SK-N-SH treated with all-trans-retinoic acid at 6 μM for 48 hours (cell line): ENCODE data around the gene ZSCAN22.

Experiments used
- ATAC-seq: fragments of 200-7000 bp; cut with Tn5 transposase; 3 replicates; pipeline ENCODE4 v1.9.1; 2020; ENCODE audit warnings: mild to moderate bottlenecking, moderate library complexity
- ARNTL ChIP-seq: fragments of 450-650 bp; formaldehyde crosslinking; IDR thresholded peaks from 2 replicates; pipeline ENCODE4 v1.5.0; 2020; ENCODE audit warnings: low read depth, mild to moderate bottlenecking, moderate library complexity, borderline replicate concordance
- BACH2 ChIP-seq: fragments of 250-450 bp; sonication (Bioruptor Pico); IDR thresholded peaks from 2 replicates; pipeline ENCODE4 v1.9.0; 2021; ENCODE audit warnings: mild to moderate bottlenecking, borderline replicate concordance
- CSDC2 ChIP-seq: fragments of 250-450 bp; sonication (Bioruptor Pico); IDR thresholded peaks from 2 replicates; pipeline ENCODE4 v1.5.0; 2020; ENCODE audit warnings: mild to moderate bottlenecking, moderate library complexity
- CSRNP3 ChIP-seq: fragments of 250-450 bp; sonication (Bioruptor Pico); IDR thresholded peaks from 2 replicates; pipeline ENCODE4 v1.5.1; 2021; ENCODE audit warnings: mild to moderate bottlenecking, moderate library complexity
- ESRRG ChIP-seq: fragments of 250-450 bp; sonication (Bioruptor Pico); IDR thresholded peaks from 2 replicates; pipeline ENCODE4 v1.6.1; 2021; ENCODE audit warnings: mild to moderate bottlenecking
- GLIS3 ChIP-seq: fragments of 250-450 bp; sonication (Bioruptor Pico); IDR thresholded peaks from 2 replicates; pipeline ENCODE4 v1.5.0; 2020; ENCODE audit warnings: mild to moderate bottlenecking, moderate library complexity
- ISL1 ChIP-seq: fragments of 250-450 bp; sonication (Bioruptor Pico); IDR thresholded peaks from 2 replicates; pipeline ENCODE4 v2.1.2; 2022; ENCODE audit warnings: mild to moderate bottlenecking, moderate library complexity
- OSR1 ChIP-seq: fragments of 250-450 bp; sonication (Bioruptor Pico); IDR thresholded peaks from 2 replicates; pipeline ENCODE4 v1.8.0; 2022; ENCODE audit warnings: moderate library complexity, mild to moderate bottlenecking, inconsistent platforms
- RARB ChIP-seq: fragments of 250-450 bp; sonication (Bioruptor Pico); IDR thresholded peaks from 2 replicates; pipeline ENCODE4 v1.8.0; 2021; ENCODE audit warnings: mild to moderate bottlenecking, moderate library complexity
- SNAI2 ChIP-seq: fragments of 250-450 bp; sonication (Bioruptor Pico); IDR thresholded peaks from 2 replicates; pipeline ENCODE4 v1.5.0; 2020; ENCODE audit warnings: mild to moderate bottlenecking, moderate library complexity
- TCF4 ChIP-seq: fragments of 250-450 bp; sonication (Bioruptor Pico); IDR thresholded peaks from 2 replicates; pipeline ENCODE4 v1.8.0; 2021; ENCODE audit warnings: mild to moderate bottlenecking, moderate library complexity, borderline replicate concordance
- TOX ChIP-seq: fragments of 250-450 bp; sonication (Bioruptor Pico); IDR thresholded peaks from 2 replicates; pipeline ENCODE4 v1.8.0; 2021; ENCODE audit warnings: mild to moderate bottlenecking, moderate library complexity, borderline replicate concordance
- TSHZ2 ChIP-seq: fragments of 250-450 bp; sonication (Bioruptor Pico); IDR thresholded peaks from 2 replicates; pipeline ENCODE4 v1.5.0; 2020; ENCODE audit warnings: mild to moderate bottlenecking, moderate library complexity
- ZC3H10 ChIP-seq: fragments of 250-450 bp; sonication (Bioruptor Pico); IDR thresholded peaks from 2 replicates; pipeline ENCODE4 v1.5.1; 2021; ENCODE audit warnings: mild to moderate bottlenecking, moderate library complexity
- ZFP3 ChIP-seq: fragments of 250-450 bp; sonication (Bioruptor Pico); IDR thresholded peaks from 2 replicates; pipeline ENCODE4 v1.5.0; 2020; ENCODE audit warnings: mild to moderate bottlenecking, moderate library complexity
- ZFP30 ChIP-seq: fragments of 450-650 bp; formaldehyde crosslinking; IDR thresholded peaks from 2 replicates; pipeline ENCODE4 v1.5.0; 2022; ENCODE audit warnings: mild to moderate bottlenecking, moderate library complexity
- ZNF70 ChIP-seq: fragments of 450-650 bp; formaldehyde crosslinking; IDR thresholded peaks from 2 replicates; pipeline ENCODE4 v1.5.0; 2020; ENCODE audit warnings: mild to moderate bottlenecking, moderate library complexity
- TF ChIP-seq, protein P1 (sequence below): fragments of 250-450 bp; sonication (Bioruptor Pico); IDR thresholded peaks from 2 replicates; pipeline ENCODE4 v1.5.1; 2020; ENCODE audit warnings: low read depth, mild to moderate bottlenecking, moderate library complexity

The ZSCAN22 gene

GRCh38 chr19:58385313-58385890 is 58.6 kb downstream of the ZSCAN22 start:
- ATAC-seq, result no peak
- TF ChIP-seq, protein P1, sequence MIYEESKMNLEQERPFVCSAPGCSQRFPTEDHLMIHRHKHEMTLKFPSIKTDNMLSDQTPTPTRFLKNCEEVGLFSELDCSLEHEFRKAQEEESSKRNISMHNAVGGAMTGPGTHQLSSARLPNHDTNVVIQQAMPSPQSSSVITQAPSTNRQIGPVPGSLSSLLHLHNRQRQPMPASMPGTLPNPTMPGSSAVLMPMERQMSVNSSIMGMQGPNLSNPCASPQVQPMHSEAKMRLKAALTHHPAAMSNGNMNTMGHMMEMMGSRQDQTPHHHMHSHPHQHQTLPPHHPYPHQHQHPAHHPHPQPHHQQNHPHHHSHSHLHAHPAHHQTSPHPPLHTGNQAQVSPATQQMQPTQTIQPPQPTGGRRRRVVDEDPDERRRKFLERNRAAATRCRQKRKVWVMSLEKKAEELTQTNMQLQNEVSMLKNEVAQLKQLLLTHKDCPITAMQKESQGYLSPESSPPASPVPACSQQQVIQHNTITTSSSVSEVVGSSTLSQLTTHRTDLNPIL (CRISPR knock-in tag), result no peak
- TF ChIP-seq BACH2 (CRISPR knock-in tag), result no peak
- no peak for TF ChIP-seq TCF4 (CRISPR knock-in tag)
- TF ChIP-seq TSHZ2 (CRISPR knock-in tag), result no peak
- no peak for TF ChIP-seq SNAI2 (CRISPR knock-in tag)
- TF ChIP-seq TOX (CRISPR knock-in tag), result no peak
- TF ChIP-seq ZFP30, result no peak
- no peak for TF ChIP-seq ZC3H10 (CRISPR knock-in tag)
- no peak for TF ChIP-seq OSR1
- no peak for TF ChIP-seq RARB (CRISPR knock-in tag)
- no peak for TF ChIP-seq GLIS3
- TF ChIP-seq ESRRG (CRISPR knock-in tag), result no peak
- no peak for TF ChIP-seq ISL1 (CRISPR knock-in tag)
- TF ChIP-seq, all 23 proteins: peak for 0

DNA sequence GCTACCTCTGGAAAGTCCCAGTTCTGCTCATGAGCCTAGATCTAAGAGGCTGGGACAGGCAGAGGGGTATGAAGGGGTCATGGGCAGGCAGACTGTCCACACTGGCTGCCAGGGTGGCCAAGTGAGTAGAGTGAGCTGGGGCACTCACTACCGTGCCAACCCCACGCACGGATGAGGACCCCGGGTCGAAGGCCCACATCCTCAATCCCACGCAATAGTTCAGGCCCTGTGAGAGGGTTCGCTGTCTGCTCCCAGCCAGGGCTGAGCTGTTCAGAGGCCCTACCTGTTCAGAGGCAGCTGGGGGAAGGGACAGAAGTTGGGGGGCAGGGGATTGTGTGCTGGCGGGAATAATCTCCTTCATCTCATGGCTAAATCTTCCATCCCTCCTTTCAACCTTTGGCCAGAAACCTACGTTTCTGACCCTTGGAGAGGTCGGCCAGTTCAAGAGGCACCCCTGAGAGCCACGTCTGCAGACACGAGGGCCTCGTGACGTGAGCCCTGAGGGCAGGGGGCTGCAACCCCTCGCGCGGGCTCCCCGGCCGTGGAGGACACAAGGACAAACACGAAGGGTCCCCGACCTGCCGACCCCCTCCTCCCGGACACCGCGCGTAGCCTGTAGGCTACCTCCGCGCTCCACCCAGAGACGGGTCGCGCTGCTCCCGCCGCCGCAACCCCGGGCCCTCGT is 59.2 kb downstream of the ZSCAN22 start:
- TF ChIP-seq OSR1, result no peak
- no peak for TF ChIP-seq TCF4 (CRISPR knock-in tag)
- TF ChIP-seq CSRNP3 (CRISPR knock-in tag), result no peak
- ATAC-seq, result peak; percentile 28

DNA sequence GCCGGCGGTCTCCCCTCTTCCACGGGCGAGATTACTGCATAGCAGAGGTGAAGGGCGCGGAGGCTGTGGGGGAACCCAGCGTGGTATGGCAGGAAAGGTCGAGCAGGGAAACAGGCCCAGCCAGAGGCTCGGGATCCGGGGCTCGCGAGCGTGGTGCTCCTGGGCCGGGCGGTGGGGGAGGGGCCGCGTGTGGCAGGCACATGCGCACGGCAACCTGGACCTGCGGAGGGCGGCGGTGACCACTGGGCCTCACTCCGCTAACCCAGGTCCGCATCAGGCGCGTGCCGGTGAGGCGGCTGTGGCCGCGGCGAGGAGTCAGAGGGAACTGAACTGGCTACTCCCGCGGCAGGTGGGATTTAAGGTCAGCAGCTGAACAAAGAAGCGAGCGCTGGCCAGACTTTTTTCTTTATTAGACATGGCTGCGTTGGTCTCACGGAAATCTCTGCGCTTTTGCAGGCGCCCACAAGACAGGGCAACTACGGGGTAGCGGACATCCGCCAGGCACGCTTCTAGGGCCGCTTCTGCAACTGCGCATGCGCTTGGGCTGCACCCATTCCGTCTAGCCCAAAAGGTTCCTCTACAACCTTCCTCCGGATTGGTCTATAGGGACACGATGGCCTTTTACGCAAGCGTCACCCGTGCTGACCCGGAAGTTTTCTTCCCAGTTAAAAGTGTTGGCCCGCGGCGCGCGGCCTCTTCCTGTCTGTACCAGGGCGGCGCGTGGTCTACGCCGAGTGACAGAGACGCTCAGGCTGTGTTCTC is 60.0 kb downstream of the ZSCAN22 start, which contains the start of gene RPS5:
Gene RPS5 (plus strand): TSS at position 694 of the 762 bp plus-strand sequence. CDS start 869 bp downstream, outside the sequence.
- ATAC-seq, result peak; percentile 94
- TF ChIP-seq ZC3H10 (CRISPR knock-in tag), result peak; percentile 26; the same call in 1 of the 2 replicates
- TF ChIP-seq ZNF70, result no peak
- TF ChIP-seq ZFP3, result peak; percentile 52; the same call in 1 of the 2 replicates
- TF ChIP-seq, protein P1 (CRISPR knock-in tag), result no peak
- TF ChIP-seq SNAI2 (CRISPR knock-in tag), result no peak
- TF ChIP-seq BACH2 (CRISPR knock-in tag), result no peak

- TF ChIP-seq ZNF70, result no peak
- no peak for TF ChIP-seq ARNTL (CRISPR knock-in tag)
- no peak for TF ChIP-seq CSDC2 (CRISPR knock-in tag)
- TF ChIP-seq CSRNP3 (CRISPR knock-in tag), result no peak
- ATAC-seq, result peak; percentile 5; the same call in 1 of the 3 replicates
These were observed 60.8 kb downstream of the ZSCAN22 start for GRCh38 chr19:58387338-58388174.
